H1 (cell line): ENCODE data around the gene PLD5. TPM values are rescaled to one million over a fixed set of nuclear protein-coding genes. Genes with fewer than 3 reads are reported as not detected.

Experiments used
- CTCF ChIA-PET: fragments of 300-600 bp; sonication (Branson Sonifier 250); formaldehyde crosslinking; loops from one replicate; lab custom pipeline; 2021; ENCODE audit not compliant: partially characterized antibody; lab: Charles Lee
- POLR2A ChIA-PET: fragments of 300-600 bp; sonication (Branson Sonifier 250); formaldehyde crosslinking; loops from one replicate; lab custom pipeline; 2021; ENCODE audit warnings: inconsistent platforms; ENCODE audit not compliant: partially characterized antibody; lab: Charles Lee
- DNase-seq, 2 experiments: peaks; one replicate each; pipeline versions ENCODE4 v3.0.0 to v3.0.0-alpha.2; 2010 to 2022; ENCODE audit warnings: low spot score in 2 of 2, low read depth in 1 of 2, mixed read lengths in 1 of 2
- FAIRE-seq: peaks from 2 replicates; lab custom pipeline; 2011; peaks lifted over from hg19 to GRCh38; lab: Jason Lieb, UNC
- H2AFZ ChIP-seq: 2 replicates; pipeline ENCODE4 v1.8.1; 2012; ENCODE audit warnings: low read length, inconsistent platforms
- H2AK5ac ChIP-seq: 2 replicates; pipeline ENCODE4 v1.6.1; 2013; ENCODE audit warnings: low read depth, low read length
- H2BK120ac ChIP-seq: replicated peaks from 2 replicates; pipeline ENCODE3; 2013; ENCODE audit warnings: low read depth, low read length, inconsistent platforms
- H2BK12ac ChIP-seq: 2 replicates; pipeline ENCODE4 v1.6.1; 2013; ENCODE audit warnings: low read depth, low read length
- H2BK15ac ChIP-seq: 2 replicates; pipeline ENCODE4 v1.6.1; 2013; ENCODE audit warnings: low read length
- H2BK20ac ChIP-seq: 2 replicates; pipeline ENCODE4 v1.6.1; 2013; ENCODE audit warnings: low read length
- H2BK5ac ChIP-seq: 2 replicates; pipeline ENCODE4 v1.6.1; 2013; ENCODE audit warnings: low read depth, low read length
- H3K14ac ChIP-seq: 2 replicates; pipeline ENCODE4 v1.6.1; 2013; ENCODE audit warnings: inconsistent platforms; ENCODE audit not compliant: insufficient read length
- H3K18ac ChIP-seq: 2 replicates; pipeline ENCODE4 v1.6.1; 2013; ENCODE audit warnings: low read length; ENCODE audit errors: extremely low read depth
- H3K23ac ChIP-seq: 2 replicates; pipeline ENCODE4 v1.6.1; 2013; ENCODE audit warnings: inconsistent platforms; ENCODE audit not compliant: insufficient read length
- H3K23me2 ChIP-seq: 2 replicates; pipeline ENCODE4 v1.6.1; 2013; ENCODE audit warnings: low read depth, low read length
- H3K27ac ChIP-seq: 2 replicates; pipeline ENCODE4 v1.6.1; 2011; ENCODE audit warnings: low read depth, low read length, inconsistent platforms
- H3K27me3 ChIP-seq, 4 experiments: replicated peaks in 1 of 4; 1 replicate in 1 of 4; 2 replicates in 3 of 4; pipeline versions ENCODE4 v1.6.1 to v1.8.1; 2011 to 2013; ENCODE audit warnings: low read length in 3 of 4, mild to moderate bottlenecking in 3 of 4, inconsistent platforms in 2 of 4, mixed read lengths in 2 of 4, moderate library complexity in 1 of 4; ENCODE audit not compliant: control insufficient read depth in 3 of 4, insufficient read depth in 3 of 4; ENCODE audit errors: extremely low read depth in 1 of 4
- H3K36me3 ChIP-seq, 4 experiments: 2 replicates each; pipeline versions ENCODE4 v1.6.1 to v1.8.1; 2011 to 2013; ENCODE audit warnings: mild to moderate bottlenecking in 4 of 4, low read length in 3 of 4, moderate library complexity in 2 of 4, control low read depth in 1 of 4, inconsistent platforms in 1 of 4; ENCODE audit not compliant: insufficient read depth in 4 of 4, control insufficient read depth in 2 of 4
- H3K4ac ChIP-seq: replicated peaks from 2 replicates; pipeline ENCODE3; 2013; ENCODE audit warnings: low read length, low read depth, mixed read lengths, inconsistent platforms; ENCODE audit not compliant: insufficient read length
- H3K4me1 ChIP-seq, 4 experiments: replicated peaks in 1 of 4; 1 replicate in 1 of 4; 2 replicates in 3 of 4; pipeline versions ENCODE4 v1.6.1 to v1.8.1; 2011 to 2013; ENCODE audit warnings: low read length in 3 of 4, inconsistent platforms in 2 of 4, mixed read lengths in 1 of 4; ENCODE audit not compliant: insufficient read depth in 4 of 4, control insufficient read depth in 3 of 4
- H3K4me2 ChIP-seq, 2 experiments: 2 replicates each; pipeline versions ENCODE4 v1.6.1 to v1.8.1; 2011 to 2013; ENCODE audit warnings: low read depth in 2 of 2, low read length in 2 of 2, control low read depth in 1 of 2, inconsistent platforms in 1 of 2, mild to moderate bottlenecking in 1 of 2; ENCODE audit not compliant: insufficient read depth in 1 of 2
- H3K4me3 ChIP-seq, 4 experiments: fragments of 200-600, 300-600 bp in 1 of 4; sonication (generic), shearing (Covaris generic), sonication (Bioruptor Twin) in 1 of 4; 2 replicates each; pipeline versions ENCODE4 v1.5.1 to v1.8.1; 2011 to 2016; ENCODE audit warnings: low read length in 4 of 4, low read depth in 3 of 4, control low read depth in 2 of 4, inconsistent platforms in 2 of 4, mild to moderate bottlenecking in 2 of 4, mixed read lengths in 1 of 4, moderate library complexity in 1 of 4; ENCODE audit not compliant: insufficient read depth in 2 of 4; ENCODE audit errors: extremely low read depth in 1 of 4
- H3K56ac ChIP-seq: replicated peaks from 2 replicates; pipeline ENCODE3; 2013; ENCODE audit warnings: low read depth, mild to moderate bottlenecking, mixed read lengths, low read length, inconsistent platforms; ENCODE audit not compliant: insufficient read length
- H3K79me1 ChIP-seq: 2 replicates; pipeline ENCODE4 v1.6.1; 2013; ENCODE audit warnings: low read depth, low read length, control low read depth
- H3K79me2 ChIP-seq, 2 experiments: 2 replicates each; pipeline versions ENCODE4 v1.6.1 to v1.8.1; 2012 to 2013; ENCODE audit warnings: low read length in 2 of 2, mild to moderate bottlenecking in 2 of 2, inconsistent platforms in 1 of 2; ENCODE audit not compliant: insufficient read depth in 2 of 2, control insufficient read depth in 1 of 2
- H3K9ac ChIP-seq, 4 experiments: replicated peaks in 1 of 4; 1 replicate in 1 of 4; 2 replicates in 3 of 4; pipeline versions ENCODE4 v1.6.1 to v1.8.1; 2011 to 2013; ENCODE audit warnings: low read depth in 3 of 4, low read length in 3 of 4, control low read depth in 2 of 4, mild to moderate bottlenecking in 2 of 4, moderate library complexity in 2 of 4, inconsistent platforms in 1 of 4; ENCODE audit errors: extremely low read depth in 1 of 4
- H3K9me3 ChIP-seq, 2 experiments: 2 replicates each; pipeline versions ENCODE4 v1.6.1 to v1.8.1; 2012 to 2013; ENCODE audit warnings: mild to moderate bottlenecking in 2 of 2, moderate library complexity in 2 of 2, control low read depth in 1 of 2, inconsistent platforms in 1 of 2, low read depth in 1 of 2, low read length in 1 of 2, mixed read lengths in 1 of 2; ENCODE audit not compliant: insufficient read depth in 2 of 2
- H4K20me1 ChIP-seq, 2 experiments: replicated peaks in 1 of 2; 2 replicates each; pipeline versions ENCODE3 to v1.8.1; 2011 to 2013; ENCODE audit warnings: inconsistent platforms in 2 of 2, low read length in 2 of 2, mild to moderate bottlenecking in 1 of 2; ENCODE audit not compliant: insufficient read depth in 2 of 2, control insufficient read depth in 1 of 2
- H4K5ac ChIP-seq: 2 replicates; pipeline ENCODE4 v1.6.1; 2013; ENCODE audit warnings: low read length, low read depth, mixed read lengths, inconsistent platforms; ENCODE audit not compliant: insufficient read length
- H4K8ac ChIP-seq: 2 replicates; pipeline ENCODE4 v1.8.0; 2013; ENCODE audit warnings: mild to moderate bottlenecking, moderate library complexity, low read length, inconsistent platforms; ENCODE audit not compliant: insufficient read depth; ENCODE audit errors: extremely low read depth
- H4K91ac ChIP-seq: replicated peaks from 2 replicates; pipeline ENCODE3; 2013; ENCODE audit warnings: low read length, mixed read lengths, inconsistent platforms; ENCODE audit not compliant: insufficient read length
- ATF2 ChIP-seq: IDR thresholded peaks from 2 replicates; pipeline ENCODE4 v1.6.1; 2012; ENCODE audit warnings: low read length, inconsistent platforms
- CHD1 ChIP-seq: IDR thresholded peaks from 2 replicates; pipeline ENCODE4 v1.6.1; 2012; ENCODE audit warnings: low read depth, low read length, improper control_type of control experiment
- JUN ChIP-seq: IDR thresholded peaks from 2 replicates; pipeline ENCODE4 v1.6.1; 2011; ENCODE audit warnings: low read depth, mild to moderate bottlenecking, improper control_type of control experiment, low read length
- JUND ChIP-seq: IDR thresholded peaks from 2 replicates; pipeline ENCODE4 v1.6.1; 2011; ENCODE audit warnings: mild to moderate bottlenecking, improper control_type of control experiment, low read length
- MAX ChIP-seq: IDR thresholded peaks from 2 replicates; pipeline ENCODE4 v1.6.1; 2012; ENCODE audit warnings: inconsistent platforms
- SP2 ChIP-seq: IDR thresholded peaks from 2 replicates; pipeline ENCODE4 v1.6.1; 2012; ENCODE audit warnings: mild to moderate bottlenecking, low read length, inconsistent platforms
- WGBS, 2 experiments: shearing (Covaris generic) in 1 of 2; methylation state at CpG; one replicate each; pipeline versions ENCODE4 v1.1.6 to v1.1.7; 2013 to 2015; ENCODE audit warnings: low lambda C conversion rate in 2 of 2, mixed read lengths in 2 of 2, inconsistent platforms in 1 of 2, low coverage in 1 of 2, missing lambda C conversion rate in 1 of 2; ENCODE audit not compliant: insufficient replicate concordance in 2 of 2, insufficient coverage in 1 of 2, insufficient read length in 1 of 2; ENCODE audit errors: extremely low coverage in 1 of 2, missing lambda C conversion rate in 1 of 2; 5-methylcytosine and 5-hydroxymethylcytosine counted together
- polyA plus RNA-seq, 7 experiments: library from polyadenylated mRNA; depleted of rRNA in 3 of 7; stranded (reverse) in 5 of 7; unstranded in 2 of 7; fragments of >200 nt in 5 of 7; fragments of 200-250 nt in 2 of 7; gene quantifications; 1 replicate in 5 of 7; 2 replicates in 1 of 7; 4 replicates in 1 of 7; pipeline versions ENCODE4 v1.2.1 to v1.2.3, GENCODE V29; 2011 to 2013; ENCODE audit warnings: missing spikeins in 2 of 7, mixed read lengths in 2 of 7
- total RNA-seq: library from RNA; stranded (reverse); fragmentation: NEBNext Ultra II Directional; extraction: Animal tissue kit (Norgen Biotek cat#: 25700); gene quantifications from 2 replicates; pipeline ENCODE4 v1.2.1, GENCODE V29; 2021

The PLD5 gene
- total and polyA plus RNA-seq, 2 of the 8 experiments (the other 6 are each of a cell fraction or from before 2014, with no cell fraction given) = 0.86 to 8.5 TPM

GRCh38 chr1:242542271-242542670 lies 17.8 kb upstream of the PLD5 start:
- Histone ChIP-seq H2AK5ac (no peak overlapping the region), H2BK12ac (no peak overlapping the region), H2BK120ac (no peak overlapping the region), H3K79me2 (no peaks in the 10 kb centered on the region), H3K4me3 (no peak overlapping the region), H4K5ac (no peak overlapping the region), H3K9me3 (no peaks in the 10 kb centered on the region), H3K4ac (no peak overlapping the region), H4K20me1 (no peaks in the 10 kb centered on the region), H3K36me3 (no peaks in the 10 kb centered on the region), H3K14ac (no peak overlapping the region), H3K4me2 (no peak overlapping the region), H3K27me3 (no peaks in the 10 kb centered on the region), H2BK5ac (no peak overlapping the region), H4K8ac (no peak overlapping the region), H3K23ac (no peak overlapping the region), H2AFZ (no peak overlapping the region), H3K9ac (no peak overlapping the region), H3K18ac (no peak overlapping the region), H2BK15ac (no peak overlapping the region), H3K27ac (no peak overlapping the region), H3K79me1 (no peaks in the 10 kb centered on the region), H3K23me2 (no peaks in the 10 kb centered on the region), H3K56ac (no peak overlapping the region), H2BK20ac (no peak overlapping the region), H3K4me1 (no peaks in the 10 kb centered on the region), H4K91ac (no peak overlapping the region)
- DNase-seq = no peak
- FAIRE-seq = no peak
- ChIA-PET POLR2A (no interaction called here), CTCF (no interaction called here)
- WGBS, 2 experiments = 100% methylated on average over 2 of the region's 2 CpGs; no CpG with 5 or more reads in 1 of the 2 experiments
- TF ChIP-seq CHD1 (no peak), ATF2 (no peak), JUND (no peak), MAX (no peak), SP2 (no peak), JUN (no peak)
